Neural cell (in vitro differentiated cells): Measurements from ENCODE around the gene DNAH6.

Source experiments
- EP300 ChIP-seq: fragments of 450-650 bp; conservative IDR thresholded peaks from 2 replicates; pipeline ENCODE4 v1.6.1; 2014; ENCODE audit warnings: antibody characterized with exemption, mild to moderate bottlenecking, moderate library complexity; ENCODE audit not compliant: poor library complexity, severe bottlenecking
- EZH2 ChIP-seq: fragments of 200-600, 300-800 bp; shearing (Covaris generic), sonication (generic); IDR thresholded peaks from 2 replicates; pipeline ENCODE4 v1.6.1; 2014; ENCODE audit warnings: antibody characterized with exemption, low read length, borderline replicate concordance, mild to moderate bottlenecking; ENCODE audit not compliant: insufficient read depth, poor library complexity, severe bottlenecking
- MXI1 ChIP-seq: fragments of 450-650 bp; conservative IDR thresholded peaks from 2 replicates; pipeline ENCODE4 v1.6.1; 2014; ENCODE audit warnings: antibody characterized with exemption, mild to moderate bottlenecking; ENCODE audit not compliant: poor library complexity, severe bottlenecking
- POLR2AphosphoS5 ChIP-seq: IDR thresholded peaks from 2 replicates; pipeline ENCODE4 v1.6.1; 2012
- RAD21 ChIP-seq: fragments of 450-650 bp; conservative IDR thresholded peaks from 2 replicates; pipeline ENCODE4 v1.6.1; 2014; ENCODE audit warnings: antibody characterized with exemption, mild to moderate bottlenecking, moderate library complexity
- SMC3 ChIP-seq: fragments of 450-650 bp; conservative IDR thresholded peaks from 2 replicates; pipeline ENCODE4 v1.6.1; 2014; ENCODE audit warnings: antibody characterized with exemption, mild to moderate bottlenecking, moderate library complexity; ENCODE audit not compliant: poor library complexity
- TAF1 ChIP-seq: IDR thresholded peaks from 2 replicates; pipeline ENCODE4 v1.6.1; 2012; ENCODE audit warnings: low read depth
- TF ChIP-seq, protein P1 (sequence below): fragments of 450-650 bp; IDR thresholded peaks from 2 replicates; pipeline ENCODE4 v1.5.1; 2014; ENCODE audit warnings: antibody characterized with exemption, mild to moderate bottlenecking, moderate library complexity; ENCODE audit not compliant: poor library complexity, severe bottlenecking

- TF ChIP-seq, protein P1, sequence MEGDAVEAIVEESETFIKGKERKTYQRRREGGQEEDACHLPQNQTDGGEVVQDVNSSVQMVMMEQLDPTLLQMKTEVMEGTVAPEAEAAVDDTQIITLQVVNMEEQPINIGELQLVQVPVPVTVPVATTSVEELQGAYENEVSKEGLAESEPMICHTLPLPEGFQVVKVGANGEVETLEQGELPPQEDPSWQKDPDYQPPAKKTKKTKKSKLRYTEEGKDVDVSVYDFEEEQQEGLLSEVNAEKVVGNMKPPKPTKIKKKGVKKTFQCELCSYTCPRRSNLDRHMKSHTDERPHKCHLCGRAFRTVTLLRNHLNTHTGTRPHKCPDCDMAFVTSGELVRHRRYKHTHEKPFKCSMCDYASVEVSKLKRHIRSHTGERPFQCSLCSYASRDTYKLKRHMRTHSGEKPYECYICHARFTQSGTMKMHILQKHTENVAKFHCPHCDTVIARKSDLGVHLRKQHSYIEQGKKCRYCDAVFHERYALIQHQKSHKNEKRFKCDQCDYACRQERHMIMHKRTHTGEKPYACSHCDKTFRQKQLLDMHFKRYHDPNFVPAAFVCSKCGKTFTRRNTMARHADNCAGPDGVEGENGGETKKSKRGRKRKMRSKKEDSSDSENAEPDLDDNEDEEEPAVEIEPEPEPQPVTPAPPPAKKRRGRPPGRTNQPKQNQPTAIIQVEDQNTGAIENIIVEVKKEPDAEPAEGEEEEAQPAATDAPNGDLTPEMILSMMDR: no peak
- TF ChIP-seq POLR2AphosphoS5 (no peak), EZH2 (no peak), EP300 (no peak), RAD21 (no peak), MXI1 (no peak), TAF1 (no peak), SMC3 (no peak)
These were observed 24.6 kb upstream of the DNAH6 start for GRCh38 chr2:84491741-84492140.
